ENCODE results near the gene FUBP3.

DNA sequence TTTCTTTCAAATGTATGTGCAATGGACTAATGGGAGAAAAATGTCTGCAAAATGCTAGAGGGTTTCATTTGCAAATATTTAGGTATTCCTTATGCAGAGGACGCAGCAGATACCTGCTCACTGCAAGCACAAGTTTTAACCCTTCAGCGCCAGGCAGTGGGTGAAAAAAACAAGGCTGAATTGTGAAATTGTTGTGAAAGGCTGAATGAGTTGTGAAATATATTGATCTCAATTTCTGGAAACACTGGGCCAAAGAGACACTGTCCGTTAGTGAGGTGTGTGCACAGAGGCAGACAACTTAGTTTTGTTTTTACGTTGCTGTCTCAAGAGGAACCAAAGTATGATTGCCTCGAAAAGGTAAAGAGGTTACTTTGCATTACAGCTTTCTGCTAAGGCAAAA, 18.8 kb downstream of the FUBP3 start:
- TF ChIP-seq CTCF (IDR thresholded peaks at IDR 0.05), result no peak
- TF ChIP-seq POLR2AphosphoS5 (IDR thresholded peaks at IDR 0.05), result no peak
- no peak for TF ChIP-seq POLR2A (IDR thresholded peaks at IDR 0.05)
